AG09319 (cell line): ENCODE measurements around the gene IGF2BP3.

Experiments
- DNase-seq: peaks from one replicate; pipeline ENCODE4 v3.0.0-alpha.2; 2010; ENCODE audit warnings: low read depth; ENCODE audit errors: extremely low read depth
- CTCF ChIP-seq: IDR thresholded peaks from 2 replicates; pipeline ENCODE4 v1.5.1; 2011; ENCODE audit warnings: low read depth, mild to moderate bottlenecking, inconsistent platforms, low read length, moderate library complexity

IGF2BP3 gene

DNA sequence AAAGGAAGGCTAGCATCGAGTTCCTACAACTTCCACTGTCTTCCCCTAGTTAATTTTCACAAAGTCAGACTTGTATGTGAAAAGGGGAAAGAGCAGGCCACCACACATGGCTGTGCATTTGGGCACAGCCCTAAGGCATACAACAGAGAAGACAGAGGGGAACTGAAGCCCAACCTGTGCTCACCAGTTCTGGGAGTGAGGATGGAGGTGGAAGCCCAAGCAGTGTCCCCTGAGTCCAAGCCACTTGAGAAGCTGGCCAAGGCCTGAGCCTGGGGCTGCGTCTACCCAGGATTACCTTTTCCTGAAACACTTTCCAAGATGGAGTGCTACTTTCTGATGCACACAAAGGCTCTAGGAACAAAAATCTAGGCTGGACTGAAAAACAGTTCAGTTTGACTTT lies 203.4 kb downstream of the IGF2BP3 start:
- no peak for DNase-seq
- no peak for TF ChIP-seq CTCF

GRCh38 chr7:23264916-23265458 lies 205.3 kb downstream of the IGF2BP3 start:
- TF ChIP-seq CTCF: no peak
- DNase-seq: no peak

GRCh38 chr7:23261843-23262452 lies 208.3 kb downstream of the IGF2BP3 start:
- TF ChIP-seq CTCF: peak; percentile 95
- DNase-seq: peak; percentile 28

DNA sequence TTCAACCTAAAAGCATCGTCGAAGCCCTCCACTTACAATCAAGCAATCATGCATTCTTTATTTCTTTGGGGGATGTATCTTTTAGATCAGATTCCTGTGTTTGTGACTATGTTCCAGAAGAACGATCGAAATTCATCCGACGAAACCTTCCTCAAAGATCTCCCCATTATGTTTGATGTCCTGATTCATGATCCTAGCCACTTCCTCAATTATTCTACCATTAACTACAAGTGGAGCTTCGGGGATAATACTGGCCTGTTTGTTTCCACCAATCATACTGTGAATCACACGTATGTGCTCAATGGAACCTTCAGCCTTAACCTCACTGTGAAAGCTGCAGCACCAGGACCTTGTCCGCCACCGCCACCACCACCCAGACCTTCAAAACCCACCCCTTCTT lies 209.9 kb downstream of the IGF2BP3 start:
- no peak for TF ChIP-seq CTCF
- DNase-seq: no peak
